ENCODE results near the gene PLAAT3. TPM values are rescaled to one million over a fixed set of nuclear protein-coding genes. Genes with fewer than 3 reads are reported as not detected.

Gene PLAAT3
- total RNA-seq = 6.6 and 12.2 TPM in 2 replicates

GRCh38 chr11:63614136-63614671 lies at the start of gene PLAAT3:
Gene PLAAT3 (minus strand): TSS chr11:63614433. CDS start chr11:63614014, 419 bp downstream.

GRCh38 chr11:63563201-63564055 lies 50.8 kb downstream of the PLAAT3 start, which contains the start of gene PLAAT2:
Gene PLAAT2 (minus strand): TSS chr11:63563379. CDS start chr11:63563324, 55 bp downstream.

GRCh38 chr11:63536669-63537292 lies 77.5 kb downstream of the PLAAT3 start, which contains the start of gene PLAAT4:
Gene PLAAT4 (plus strand): TSS chr11:63536808. CDS start chr11:63536869, 61 bp downstream.

Other genes with a start within 250 kb of the PLAAT3 start
- gene SLC22A9, start 244.6 kb downstream of the PLAAT3 start, total RNA-seq = not detected in 2 replicates
- not detected in 2 replicates for gene PLAAT5, start 123.3 kb downstream of the PLAAT3 start, total RNA-seq
- gene LGALS12, start 108.3 kb downstream of the PLAAT3 start, total RNA-seq = not detected in 2 replicates
- gene PLAAT4, start 77.6 kb downstream of the PLAAT3 start, total RNA-seq = 29.1 and 43.8 TPM in 2 replicates
- not detected in 2 replicates for gene PLAAT2, start 51.1 kb downstream of the PLAAT3 start, total RNA-seq
- gene ATL3, start 56.9 kb upstream of the PLAAT3 start, total RNA-seq = 84.5 and 94.5 TPM in 2 replicates
- gene RTN3, start 67.1 kb upstream of the PLAAT3 start, total RNA-seq = 85.1 and 103 TPM in 2 replicates
- gene ZFTA, start 154.3 kb upstream of the PLAAT3 start, total RNA-seq = 12.1 and 13.3 TPM in 2 replicates
- 17.7 and 26.2 TPM in 2 replicates for gene SPINDOC, start 199.0 kb upstream of the PLAAT3 start, total RNA-seq
- 14.7 and 15.8 TPM in 2 replicates for gene MARK2, start 224.7 kb upstream of the PLAAT3 start, total RNA-seq

Measured in myometrial cell (primary cell).